Measurements from ENCODE around the gene COL6A2. TPM values are rescaled to one million over a fixed set of nuclear protein-coding genes. Genes with fewer than 3 reads are reported as not detected.

Gene COL6A2
- total and polyA plus RNA-seq, 2 of the 13 experiments (the other 11 are each of a cell fraction or from before 2014, with no cell fraction given): 0.07 to 0.41 TPM

- TF ChIP-seq KIAA2018 (CRISPR knock-in tag; IDR thresholded peaks at IDR 0.05; ENCODE audit: borderline replicate concordance) (no peak), SP4 (CRISPR knock-in tag; IDR thresholded peaks at IDR 0.05) (no peak), SMAD9 (CRISPR knock-in tag; IDR thresholded peaks at IDR 0.05) (no peak), FOXA3 (CRISPR knock-in tag; IDR thresholded peaks at IDR 0.05) (peak; percentile 77), ZNF775 (CRISPR knock-in tag; IDR thresholded peaks at IDR 0.05; ENCODE audit: borderline replicate concordance) (no peak; the same call in 1 of the 2 replicates), EEA1 (CRISPR knock-in tag; IDR thresholded peaks at IDR 0.05; ENCODE audit: borderline replicate concordance) (no peak), KLF9 (CRISPR knock-in tag; IDR thresholded peaks at IDR 0.05; ENCODE audit: low read depth) (0 out of 2 replicates have a peak, but pooled peaks have one; percentile 29), TCF12 (IDR thresholded peaks at IDR 0.05) (no peak), TCF12 (CRISPR knock-in tag; IDR thresholded peaks at IDR 0.05) (no peak; the same call in 1 of the 2 replicates), ZFAT (CRISPR knock-in tag; conservative IDR thresholded peaks at IDR 0.05) (no peak), ZNF703 (CRISPR knock-in tag; IDR thresholded peaks at IDR 0.05; ENCODE audit: borderline replicate concordance) (no peak), ZNF749 (CRISPR knock-in tag; IDR thresholded peaks at IDR 0.05; ENCODE audit: borderline replicate concordance) (no peak), TEAD2 (CRISPR knock-in tag; IDR thresholded peaks at IDR 0.05) (no peak), ZNF780A (CRISPR knock-in tag; IDR thresholded peaks at IDR 0.05) (no peak), ZBTB10 (CRISPR knock-in tag; IDR thresholded peaks at IDR 0.05; ENCODE audit: borderline replicate concordance) (peak; percentile 77; the same call in 1 of the 2 replicates), ZNF350 (CRISPR knock-in tag; IDR thresholded peaks at IDR 0.05; ENCODE audit: borderline replicate concordance, low read depth) (no peak), ZNF75D (CRISPR knock-in tag; IDR thresholded peaks at IDR 0.05; ENCODE audit: borderline replicate concordance) (no peak)
These were observed 55.6 kb downstream of the COL6A2 start (continued) for GRCh38 chr21:46153247-46154154.
